SIG-M5 treated with dmso at 0.1 percent for 504 hours (cell line): ENCODE results near the gene GRK2.
"Not testable (repeated sequence)": the region's sequence is repeated elsewhere in the genome, so short reads cannot be mapped to it uniquely, and the experiment has no call there.

Experiments
- DNase-seq: peaks from one replicate; lab custom pipeline; 2025; ENCODE audit not compliant: unreplicated experiment; lab: John Stamatoyannopoulos, UW

The GRK2 gene

DNA sequence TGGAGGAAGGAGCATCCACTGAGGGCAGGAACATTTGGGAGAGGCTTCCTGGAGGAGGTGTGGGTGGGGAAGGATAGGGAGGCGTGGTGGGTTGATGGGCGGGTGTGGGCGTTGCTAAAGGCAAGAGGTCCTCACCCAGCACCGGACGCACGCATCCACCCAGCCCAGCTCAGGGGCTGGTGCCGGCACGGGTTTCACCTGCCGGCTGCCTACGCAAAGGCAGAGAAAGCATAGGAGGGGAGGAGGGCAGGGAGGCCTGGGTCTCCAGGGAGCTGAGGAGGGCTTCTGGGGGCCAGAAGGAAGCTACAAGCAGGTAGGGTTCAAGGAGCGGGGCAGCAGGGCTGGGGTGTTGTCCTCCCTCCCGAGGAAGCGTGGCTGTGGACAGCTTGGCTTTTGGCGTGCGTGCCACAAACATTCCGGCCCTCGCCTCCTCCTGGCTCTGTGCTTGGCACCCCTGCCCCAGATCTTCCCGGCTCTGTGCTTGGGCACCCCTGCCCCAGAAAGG, 44.8 kb downstream of the GRK2 start:
- DNase-seq: no peak

DNA sequence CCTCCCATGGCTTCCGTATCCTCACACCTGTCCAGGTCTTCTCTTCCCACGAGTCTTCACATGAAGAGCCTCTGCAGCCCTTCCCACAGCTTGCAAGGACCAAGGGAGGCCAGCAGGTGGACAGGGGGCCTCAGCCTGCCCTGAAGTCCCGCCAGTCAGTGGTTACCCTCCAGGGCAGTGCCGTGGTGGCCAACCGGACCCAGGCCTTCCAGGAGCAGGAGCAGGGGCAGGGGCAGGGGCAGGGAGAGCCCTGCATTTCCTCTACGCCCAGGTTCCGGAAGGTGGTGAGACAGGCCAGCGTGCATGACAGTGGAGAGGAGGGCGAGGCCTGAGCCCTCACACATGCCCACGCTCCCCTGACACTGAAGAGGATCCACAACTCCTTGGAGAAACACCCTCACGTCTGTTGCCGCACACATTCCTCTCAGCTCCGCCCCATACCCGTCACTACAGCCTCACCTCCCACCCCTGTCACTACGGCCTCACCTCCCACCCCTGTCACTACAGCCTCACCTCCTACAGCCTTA, 45.3 kb downstream of the GRK2 start:
- DNase-seq: no peak

GRCh38 chr11:67312187-67313021, 46.1 kb downstream of the GRK2 start:
- peak; percentile 76 for DNase-seq

- DNase-seq: no peak
Observed at GRCh38 chr11:67313125-67313890, 47.0 kb downstream of the GRK2 start.

DNA sequence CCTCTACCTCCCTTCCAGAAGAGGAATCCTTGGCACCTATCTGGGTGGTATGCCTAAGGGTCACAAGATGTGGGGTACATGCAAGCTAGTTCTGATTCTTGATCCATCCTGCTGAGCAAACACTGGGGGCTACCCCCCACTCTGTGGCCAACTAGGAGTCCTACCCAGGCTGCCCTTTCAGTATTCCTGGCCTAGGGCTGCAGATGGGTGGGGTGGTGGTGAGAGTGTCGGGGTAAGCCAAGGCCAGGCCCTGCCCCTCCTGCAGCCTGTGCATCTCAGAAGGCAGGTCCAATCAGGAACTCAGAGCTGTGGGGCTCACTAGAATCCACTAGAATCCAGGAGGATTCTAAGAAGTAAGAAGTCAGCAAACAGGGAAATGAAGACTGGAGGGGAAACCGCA, 47.9 kb downstream of the GRK2 start:
- DNase-seq: no peak

GRCh38 chr11:67315325-67315909, 49.1 kb downstream of the GRK2 start:
- no peak for DNase-seq

DNA sequence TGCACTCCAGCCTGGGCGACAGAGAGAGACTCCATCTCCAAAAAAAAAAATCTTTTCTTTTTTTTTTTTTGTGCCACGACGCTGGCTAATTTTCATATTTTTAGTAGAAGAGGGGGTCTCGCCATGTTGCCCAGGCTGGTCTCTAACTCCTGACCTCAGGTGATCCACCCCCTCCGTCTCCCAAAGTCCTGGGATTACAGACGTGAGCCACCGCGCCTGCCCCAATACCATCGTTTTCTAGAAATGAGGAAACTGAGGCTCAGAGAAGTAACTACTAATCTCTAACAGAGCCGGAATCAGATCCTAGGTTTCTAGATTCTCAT, 50.6 kb downstream of the GRK2 start:
- no peak for DNase-seq

DNA sequence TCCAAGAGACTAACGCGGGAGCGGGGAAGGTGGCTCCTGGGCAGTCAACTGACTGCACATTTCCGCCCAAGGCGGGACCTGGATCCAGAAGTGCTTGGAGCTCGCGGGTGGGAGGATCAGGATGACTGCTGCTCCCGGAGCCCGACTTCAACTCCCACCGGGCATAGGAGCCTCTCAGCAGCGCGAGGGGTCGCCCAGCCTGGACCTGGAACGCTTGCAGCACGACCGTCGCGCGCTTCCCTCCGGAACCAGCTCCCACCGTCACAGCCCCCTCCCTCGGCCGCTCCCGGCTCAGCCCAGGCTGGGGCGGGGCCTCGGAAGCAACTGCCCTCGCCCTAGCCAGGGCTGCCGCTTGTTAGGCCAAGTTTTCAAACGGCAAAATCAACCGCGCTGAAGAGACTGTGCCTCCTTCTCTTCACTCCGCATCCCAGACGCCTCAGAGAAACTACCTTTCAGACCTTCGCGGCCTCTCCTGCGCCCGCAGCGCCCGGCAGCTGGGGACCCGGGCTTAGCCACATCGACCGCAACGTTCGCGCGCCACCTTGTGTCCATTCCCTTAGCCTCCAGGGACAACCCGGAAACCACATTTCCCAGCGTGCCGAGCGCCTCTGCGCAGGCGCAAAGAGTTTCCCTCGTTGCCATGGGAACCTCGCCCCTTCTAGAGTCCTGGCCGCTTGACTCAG, 51.1 kb downstream of the GRK2 start:
- peak; percentile 93 for DNase-seq

- DNase-seq: no peak
Observed at GRCh38 chr11:67317888-67318555, 51.7 kb downstream of the GRK2 start.

GRCh38 chr11:67318876-67319275, 52.6 kb downstream of the GRK2 start:
- not testable (repeated sequence) for DNase-seq

GRCh38 chr11:67320011-67320410, 53.7 kb downstream of the GRK2 start:
- no peak for DNase-seq

- DNase-seq: no peak
Observed at GRCh38 chr11:67320691-67321090, 54.4 kb downstream of the GRK2 start.

DNA sequence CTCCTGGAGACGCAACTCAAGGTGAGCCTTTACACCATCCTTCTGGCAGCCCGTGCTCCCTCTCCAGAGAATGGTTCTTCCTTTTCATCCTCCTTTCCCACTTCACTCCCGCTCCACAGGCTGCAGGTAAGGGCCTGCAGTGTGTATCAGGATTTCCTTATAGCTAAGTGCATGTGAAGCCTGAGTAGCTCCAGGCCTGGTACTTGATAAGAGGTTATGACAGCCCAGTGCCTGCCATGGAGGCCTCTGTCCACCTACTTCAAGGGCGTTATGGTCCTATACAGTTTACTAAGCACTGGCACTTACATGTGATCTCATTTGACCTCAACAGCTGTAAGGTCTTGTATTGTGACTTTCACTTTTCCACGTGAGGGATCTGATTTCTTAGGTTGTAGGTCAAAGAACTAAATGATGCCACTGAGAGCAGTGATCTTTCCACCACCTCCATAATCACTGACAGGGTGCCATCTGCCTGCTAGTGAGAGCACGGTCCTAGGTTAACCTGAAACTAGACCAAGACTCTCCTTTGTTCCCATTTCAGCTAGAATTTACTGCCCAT, 55.1 kb downstream of the GRK2 start:
- DNase-seq: no peak

- no peak for DNase-seq
Observed at GRCh38 chr11:67322049-67322448, 55.8 kb downstream of the GRK2 start.

GRCh38 chr11:67323526-67323925, 57.3 kb downstream of the GRK2 start:
- DNase-seq: no peak

- DNase-seq: no peak
Observed at GRCh38 chr11:67332081-67332691, 65.9 kb downstream of the GRK2 start.
